Retina (tissue), 1 donor: ENCODE results near the gene PTPN3.

Experiments used
- DNase-seq: peaks from one replicate; pipeline ENCODE4 v3.0.0-alpha.2; 2016

Gene PTPN3

GRCh38 chr9:109450346-109450745 lies 47.8 kb downstream of the PTPN3 start:
- DNase-seq = no peak

- DNase-seq = no peak
Measured at GRCh38 chr9:109449036-109449798, 48.9 kb downstream of the PTPN3 start.

GRCh38 chr9:109448223-109448622 lies 49.9 kb downstream of the PTPN3 start:
- DNase-seq = no peak

- no peak for DNase-seq
Measured at GRCh38 chr9:109447329-109448076, 50.6 kb downstream of the PTPN3 start.

GRCh38 chr9:109444771-109445320 lies 53.3 kb downstream of the PTPN3 start:
- no peak for DNase-seq

- no peak for DNase-seq
Measured at GRCh38 chr9:109442716-109443115, 55.4 kb downstream of the PTPN3 start.

GRCh38 chr9:109441296-109441695 lies 56.8 kb downstream of the PTPN3 start:
- no peak for DNase-seq

GRCh38 chr9:109440797-109441287 lies 57.3 kb downstream of the PTPN3 start:
- DNase-seq = peak; percentile 58

GRCh38 chr9:109440117-109440515 lies 58.0 kb downstream of the PTPN3 start:
- DNase-seq = no peak

GRCh38 chr9:109439378-109440116 lies 58.6 kb downstream of the PTPN3 start:
- no peak for DNase-seq

GRCh38 chr9:109437286-109437685 lies 60.8 kb downstream of the PTPN3 start:
- no peak for DNase-seq

- no peak for DNase-seq
Measured at GRCh38 chr9:109436071-109436470, 62.0 kb downstream of the PTPN3 start.

GRCh38 chr9:109433476-109433875 lies 64.6 kb downstream of the PTPN3 start:
- no peak for DNase-seq

GRCh38 chr9:109430231-109430630 lies 67.9 kb downstream of the PTPN3 start:
- peak; percentile 85 for DNase-seq

- DNase-seq = no peak
Measured at GRCh38 chr9:109428854-109429253, 69.3 kb downstream of the PTPN3 start.

GRCh38 chr9:109427886-109428285 lies 70.2 kb downstream of the PTPN3 start:
- DNase-seq = no peak

GRCh38 chr9:109426626-109427402 lies 71.3 kb downstream of the PTPN3 start:
- DNase-seq = peak; percentile 40

- no peak for DNase-seq
Measured at GRCh38 chr9:109424618-109425017, 73.5 kb downstream of the PTPN3 start.

GRCh38 chr9:109423877-109424276 lies 74.2 kb downstream of the PTPN3 start:
- DNase-seq = no peak

- no peak for DNase-seq
Measured at GRCh38 chr9:109422641-109423040, 75.5 kb downstream of the PTPN3 start.

GRCh38 chr9:109421026-109421970 lies 76.8 kb downstream of the PTPN3 start:
- no peak for DNase-seq
